ENCODE measurements around the gene USP5. TPM values are rescaled to one million over a fixed set of nuclear protein-coding genes. Genes with fewer than 3 reads are reported as not detected.

USP5 gene
- total RNA-seq, 1 experiment from 2014 or later = 158 TPM

- TF ChIP-seq AFF4 (CRISPR knock-in tag; IDR thresholded peaks at IDR 0.05; ENCODE audit: borderline replicate concordance) (no peak), ZNF138 (CRISPR knock-in tag; conservative IDR thresholded peaks at IDR 0.05) (no peak), PRDM15 (CRISPR knock-in tag; IDR thresholded peaks at IDR 0.05) (no peak), EMX1 (CRISPR knock-in tag; IDR thresholded peaks at IDR 0.05) (0 out of 2 replicates have a peak, but pooled peaks have one; percentile 67), SMAD3 (CRISPR knock-in tag; IDR thresholded peaks at IDR 0.05; ENCODE audit: borderline replicate concordance) (peak; percentile 39; the same call in 1 of the 2 replicates), ZNF121 (CRISPR knock-in tag; IDR thresholded peaks at IDR 0.05) (no peak), GTF2I (CRISPR knock-in tag; conservative IDR thresholded peaks at IDR 0.05) (no peak), ZNF232 (CRISPR knock-in tag; IDR thresholded peaks at IDR 0.05) (0 out of 2 replicates have a peak, but pooled peaks have one; percentile 40), TCF7 (CRISPR knock-in tag; IDR thresholded peaks at IDR 0.05; ENCODE audit: low read depth) (no peak), SOX15 (CRISPR knock-in tag; IDR thresholded peaks at IDR 0.05) (no peak), NR2C2 (CRISPR knock-in tag; IDR thresholded peaks at IDR 0.05) (peak; percentile 61; the same call in 1 of the 2 replicates)
- TF ChIP-seq, protein P1, sequence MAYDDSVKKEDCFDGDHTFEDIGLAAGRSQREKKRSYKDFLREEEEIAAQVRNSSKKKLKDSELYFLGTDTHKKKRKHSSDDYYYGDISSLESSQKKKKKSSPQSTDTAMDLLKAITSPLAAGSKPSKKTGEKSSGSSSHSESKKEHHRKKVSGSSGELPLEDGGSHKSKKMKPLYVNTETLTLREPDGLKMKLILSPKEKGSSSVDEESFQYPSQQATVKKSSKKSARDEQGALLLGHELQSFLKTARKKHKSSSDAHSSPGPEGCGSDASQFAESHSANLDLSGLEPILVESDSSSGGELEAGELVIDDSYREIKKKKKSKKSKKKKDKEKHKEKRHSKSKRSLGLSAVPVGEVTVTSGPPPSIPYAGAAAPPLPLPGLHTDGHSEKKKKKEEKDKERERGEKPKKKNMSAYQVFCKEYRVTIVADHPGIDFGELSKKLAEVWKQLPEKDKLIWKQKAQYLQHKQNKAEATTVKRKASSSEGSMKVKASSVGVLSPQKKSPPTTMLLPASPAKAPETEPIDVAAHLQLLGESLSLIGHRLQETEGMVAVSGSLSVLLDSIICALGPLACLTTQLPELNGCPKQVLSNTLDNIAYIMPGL (CRISPR knock-in tag; IDR thresholded peaks at IDR 0.05) = no peak
These were observed at the start of gene USP5 (continued) for GRCh38 chr12:6851921-6852650.

DNA sequence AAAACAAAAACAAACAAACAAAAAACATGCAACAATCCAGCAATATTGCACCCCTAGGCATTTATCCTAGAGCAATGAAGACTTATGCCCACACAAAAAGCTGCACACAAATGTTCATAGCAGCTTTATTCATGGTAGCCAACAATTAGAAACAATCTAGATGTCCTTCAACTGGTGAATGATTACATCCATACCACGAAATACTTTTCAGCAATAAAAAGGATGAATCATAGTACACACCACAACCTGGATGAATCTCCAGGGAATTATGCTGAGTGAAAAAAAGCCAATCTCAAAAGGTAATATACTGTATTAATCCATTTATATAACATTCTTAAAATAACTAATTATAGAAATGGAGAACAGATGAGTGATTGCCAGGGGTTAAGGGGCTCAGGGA is 44.8 kb upstream of the USP5 start:
- CTCF ChIA-PET = interaction anchor here (0.6 kb wide), 2 partner anchors 14 to 19 kb away, joined by 3 to 4 read pairs; no protein-coding TSS in a partner anchor
- ATAC-seq (no peak), DNase-seq (ENCODE audit: low spot score) (no peak)
- no peak overlapping the region for H3K4me3 Mint-ChIP-seq
- no peak overlapping the region for H3K27ac Mint-ChIP-seq
- peaks cover 3% of the 10 kb centered on the region for H3K36me3 Mint-ChIP-seq
- peaks cover 18% of the 10 kb centered on the region for H3K4me1 Mint-ChIP-seq
- peaks cover 32% of the 10 kb centered on the region for H3K27me3 Mint-ChIP-seq (ENCODE audit: low read depth)
- peaks cover 4% of the 10 kb centered on the region for H3K9me3 Mint-ChIP-seq
- POLR2A ChIA-PET = no interaction called here
- TF ChIP-seq CBFB (CRISPR knock-in tag; IDR thresholded peaks at IDR 0.05; ENCODE audit: low read depth) (no peak), USF1 (CRISPR knock-in tag; IDR thresholded peaks at IDR 0.05) (no peak), EMX1 (CRISPR knock-in tag; IDR thresholded peaks at IDR 0.05) (no peak), SMAD4 (CRISPR knock-in tag; IDR thresholded peaks at IDR 0.05) (no peak), USF2 (CRISPR knock-in tag; IDR thresholded peaks at IDR 0.05) (no peak), FOXP1 (CRISPR knock-in tag; IDR thresholded peaks at IDR 0.05; ENCODE audit: borderline replicate concordance) (no peak), NFATC4 (CRISPR knock-in tag; IDR thresholded peaks at IDR 0.05) (no peak), NR2C2 (CRISPR knock-in tag; IDR thresholded peaks at IDR 0.05) (no peak), SMAD3 (CRISPR knock-in tag; IDR thresholded peaks at IDR 0.05; ENCODE audit: borderline replicate concordance) (no peak), PREB (CRISPR knock-in tag; IDR thresholded peaks at IDR 0.05; ENCODE audit: borderline replicate concordance) (no peak), FOXJ3 (CRISPR knock-in tag; IDR thresholded peaks at IDR 0.05; ENCODE audit: borderline replicate concordance) (no peak), TP53 (CRISPR knock-in tag; IDR thresholded peaks at IDR 0.05) (no peak), MXD4 (CRISPR knock-in tag; IDR thresholded peaks at IDR 0.05; ENCODE audit: borderline replicate concordance) (no peak), E2F4 (CRISPR knock-in tag; IDR thresholded peaks at IDR 0.05; ENCODE audit: borderline replicate concordance, low read depth) (no peak)

Measured in WTC11 (cell line).